ENCODE data around the gene AKAP13. TPM values are rescaled to one million over a fixed set of nuclear protein-coding genes. Genes with fewer than 3 reads are reported as not detected.

AKAP13 gene
- total and polyA plus RNA-seq, 9 donors = 45.3 to 190 (median 98.6) TPM

- no peak for DNase-seq
- H3K27me3 ChIP-seq = no peaks in the 10 kb centered on the region
- no peak overlapping the region for H3K4me3 ChIP-seq
- no peaks in the 10 kb centered on the region for H3K9me3 ChIP-seq
- 73 to 90% (median 88%) methylated on average over 2 of the region's 2 CpGs for WGBS, 3 donors
- H3K36me3 ChIP-seq = no peaks in the 10 kb centered on the region
- peaks cover 4% of the 10 kb centered on the region for H3K4me1 ChIP-seq (ENCODE audit: insufficient read depth)
- TF ChIP-seq POLR2A (IDR thresholded peaks at IDR 0.05) (no peak), EP300 (IDR thresholded peaks at IDR 0.05) (no peak)
- TF ChIP-seq, protein P1, sequence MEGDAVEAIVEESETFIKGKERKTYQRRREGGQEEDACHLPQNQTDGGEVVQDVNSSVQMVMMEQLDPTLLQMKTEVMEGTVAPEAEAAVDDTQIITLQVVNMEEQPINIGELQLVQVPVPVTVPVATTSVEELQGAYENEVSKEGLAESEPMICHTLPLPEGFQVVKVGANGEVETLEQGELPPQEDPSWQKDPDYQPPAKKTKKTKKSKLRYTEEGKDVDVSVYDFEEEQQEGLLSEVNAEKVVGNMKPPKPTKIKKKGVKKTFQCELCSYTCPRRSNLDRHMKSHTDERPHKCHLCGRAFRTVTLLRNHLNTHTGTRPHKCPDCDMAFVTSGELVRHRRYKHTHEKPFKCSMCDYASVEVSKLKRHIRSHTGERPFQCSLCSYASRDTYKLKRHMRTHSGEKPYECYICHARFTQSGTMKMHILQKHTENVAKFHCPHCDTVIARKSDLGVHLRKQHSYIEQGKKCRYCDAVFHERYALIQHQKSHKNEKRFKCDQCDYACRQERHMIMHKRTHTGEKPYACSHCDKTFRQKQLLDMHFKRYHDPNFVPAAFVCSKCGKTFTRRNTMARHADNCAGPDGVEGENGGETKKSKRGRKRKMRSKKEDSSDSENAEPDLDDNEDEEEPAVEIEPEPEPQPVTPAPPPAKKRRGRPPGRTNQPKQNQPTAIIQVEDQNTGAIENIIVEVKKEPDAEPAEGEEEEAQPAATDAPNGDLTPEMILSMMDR (IDR thresholded peaks at IDR 0.05) = no peak
- no peak overlapping the region for H3K27ac ChIP-seq
- intact Hi-C loops (cut with DNase I) = no loop called here
These were observed 42.2 kb downstream of the AKAP13 start for GRCh38 chr15:85422607-85423006.

- no peak overlapping the region for H3K27ac ChIP-seq
- DNase-seq = no peak
- H3K4me3 ChIP-seq = no peak overlapping the region
- H3K4me1 ChIP-seq (ENCODE audit: insufficient read depth) = peaks cover 4% of the 10 kb centered on the region
- no peaks in the 10 kb centered on the region for H3K9me3 ChIP-seq
- H3K27me3 ChIP-seq = no peaks in the 10 kb centered on the region
- no peaks in the 10 kb centered on the region for H3K36me3 ChIP-seq
- intact Hi-C loops (cut with DNase I) = no loop called here
- TF ChIP-seq, protein P1 (IDR thresholded peaks at IDR 0.05) = no peak
- TF ChIP-seq POLR2A (IDR thresholded peaks at IDR 0.05) (no peak), EP300 (IDR thresholded peaks at IDR 0.05) (no peak)
These were observed 42.9 kb downstream of the AKAP13 start for GRCh38 chr15:85423256-85423655.

DNA sequence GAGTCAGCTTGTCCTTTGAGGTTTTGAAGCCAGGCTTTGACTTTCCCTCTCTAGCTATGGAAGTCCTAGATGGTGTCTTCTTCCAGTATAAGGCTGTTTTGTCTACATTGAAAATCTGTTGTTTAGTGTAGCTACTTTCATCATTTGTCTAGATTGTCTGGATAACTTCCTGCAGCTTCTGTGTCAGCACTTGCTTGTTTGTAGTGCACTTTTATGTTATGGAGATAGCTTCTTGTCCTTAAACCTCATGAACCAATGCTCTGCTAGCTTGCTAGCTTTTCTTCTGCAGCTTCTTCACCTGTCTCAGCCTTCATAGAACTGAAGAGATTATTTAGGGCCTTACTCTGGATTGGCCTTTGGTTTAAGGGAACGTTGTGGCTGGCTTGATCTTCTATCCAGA is 43.8 kb downstream of the AKAP13 start:
- no peak for DNase-seq
- Histone ChIP-seq H3K9me3 (no peaks in the 10 kb centered on the region), H3K36me3 (no peaks in the 10 kb centered on the region), H3K27ac (no peak overlapping the region), H3K27me3 (no peaks in the 10 kb centered on the region), H3K4me1 (ENCODE audit: insufficient read depth) (peaks cover 4% of the 10 kb centered on the region), H3K4me3 (no peak overlapping the region)
- no peak for TF ChIP-seq POLR2A (IDR thresholded peaks at IDR 0.05)
- TF ChIP-seq, protein P1 (IDR thresholded peaks at IDR 0.05) = no peak
- TF ChIP-seq EP300 (IDR thresholded peaks at IDR 0.05) = no peak
- intact Hi-C loops (cut with DNase I) = no loop called here
- 84 to 94% (median 88%) methylated on average over 1 of the region's 1 CpG for WGBS, 3 donors

DNA sequence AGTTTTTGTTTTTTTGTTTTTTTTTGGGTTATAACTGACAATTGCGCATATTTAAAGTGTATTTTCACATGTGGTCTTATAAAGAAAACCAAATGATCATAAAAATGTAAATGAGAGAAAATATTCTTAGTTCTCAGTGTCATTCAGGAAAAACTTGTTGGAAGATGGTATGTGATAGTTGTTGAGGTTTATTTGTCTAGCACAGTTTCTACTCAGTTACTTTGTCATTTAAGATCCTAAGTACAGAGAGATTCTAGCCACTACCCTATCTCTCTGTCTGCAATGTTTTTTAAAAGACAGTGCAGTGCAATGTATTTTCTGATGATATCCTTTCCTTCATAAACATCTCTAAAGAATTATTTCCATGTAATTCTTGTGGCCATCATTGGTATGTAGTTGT is 46.1 kb downstream of the AKAP13 start:
- H3K27ac ChIP-seq = no peak overlapping the region
- no peaks in the 10 kb centered on the region for H3K27me3 ChIP-seq
- H3K9me3 ChIP-seq = no peaks in the 10 kb centered on the region
- no peaks in the 10 kb centered on the region for H3K36me3 ChIP-seq
- no peak overlapping the region for H3K4me3 ChIP-seq
- DNase-seq = no peak
- peaks cover 2% of the 10 kb centered on the region for H3K4me1 ChIP-seq (ENCODE audit: insufficient read depth)
- TF ChIP-seq, protein P1 (IDR thresholded peaks at IDR 0.05) = no peak
- TF ChIP-seq POLR2A (IDR thresholded peaks at IDR 0.05) (no peak), EP300 (IDR thresholded peaks at IDR 0.05) (no peak)
- WGBS, 3 donors = 98 to 100% (median 100%) methylated on average over 1 of the region's 1 CpG
- intact Hi-C loops (cut with DNase I) = no loop called here

All from ovary (tissue), 9 donors.